ENCODE measurements around the gene TOR1AIP1. TPM values are rescaled to one million over a fixed set of nuclear protein-coding genes. Genes with fewer than 3 reads are reported as not detected.

The TOR1AIP1 gene
- total and polyA plus RNA-seq, 4 donors, result 37.2 to 76.8 (median 62.5) TPM

GRCh38 chr1:179860652-179861051 is 21.4 kb upstream of the TOR1AIP1 start:
- H3K9me3 ChIP-seq (ENCODE audit: control insufficient read depth, insufficient read depth, low read length), result no peaks in the 10 kb centered on the region
- H3K4me1 ChIP-seq (ENCODE audit: control insufficient read depth, insufficient read depth, low read length), result no peaks in the 10 kb centered on the region
- H3K27ac ChIP-seq (ENCODE audit: low read depth, low read length), result no peak overlapping the region
- peaks cover 12% of the 10 kb centered on the region for H3K36me3 ChIP-seq (ENCODE audit: control insufficient read depth, insufficient read depth, low read length)
- no peak overlapping the region for H3K4me3 ChIP-seq (ENCODE audit: low read depth, low read length)
- WGBS (ENCODE audit: insufficient coverage), result 55% methylated on average over 2 of the region's 3 CpGs
- H3K27me3 ChIP-seq (ENCODE audit: control insufficient read depth, insufficient read depth, low read length), result no peaks in the 10 kb centered on the region
- DNase-seq (ENCODE audit: low read depth in 4 of 6, low spot score in 6 of 6), result peak in 1 of 6 donors; percentile 59

DNA sequence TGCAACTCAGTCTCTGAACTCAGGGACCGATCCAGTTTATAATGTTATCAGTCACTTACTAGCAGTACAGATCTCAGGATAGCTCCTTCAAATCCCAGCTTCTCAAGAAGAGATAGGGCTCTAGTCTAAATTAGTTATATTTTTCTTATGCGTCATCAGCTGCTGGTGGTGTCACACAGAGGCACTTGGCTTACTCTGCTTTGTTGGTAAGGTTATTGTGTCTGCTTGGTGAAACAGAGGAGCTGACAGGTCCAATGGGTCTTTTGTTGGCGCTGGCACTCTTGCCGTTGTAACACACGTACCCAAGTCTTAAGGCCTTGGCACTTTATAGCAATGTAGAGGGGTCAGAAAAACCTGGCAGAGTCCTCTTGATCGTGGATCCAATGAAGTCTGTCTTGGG is 16.7 kb upstream of the TOR1AIP1 start:
- no peak overlapping the region for H3K27ac ChIP-seq (ENCODE audit: low read depth, low read length)
- H3K9me3 ChIP-seq (ENCODE audit: control insufficient read depth, insufficient read depth, low read length), result no peaks in the 10 kb centered on the region
- 86% methylated on average over 5 of the region's 6 CpGs for WGBS (ENCODE audit: insufficient coverage)
- no peak overlapping the region for H3K4me3 ChIP-seq (ENCODE audit: low read depth, low read length)
- peaks cover 14% of the 10 kb centered on the region for H3K36me3 ChIP-seq (ENCODE audit: control insufficient read depth, insufficient read depth, low read length)
- H3K4me1 ChIP-seq (ENCODE audit: control insufficient read depth, insufficient read depth, low read length), result no peaks in the 10 kb centered on the region
- DNase-seq (ENCODE audit: low read depth in 4 of 6, low spot score in 6 of 6), result no peak
- no peaks in the 10 kb centered on the region for H3K27me3 ChIP-seq (ENCODE audit: control insufficient read depth, insufficient read depth, low read length)

DNA sequence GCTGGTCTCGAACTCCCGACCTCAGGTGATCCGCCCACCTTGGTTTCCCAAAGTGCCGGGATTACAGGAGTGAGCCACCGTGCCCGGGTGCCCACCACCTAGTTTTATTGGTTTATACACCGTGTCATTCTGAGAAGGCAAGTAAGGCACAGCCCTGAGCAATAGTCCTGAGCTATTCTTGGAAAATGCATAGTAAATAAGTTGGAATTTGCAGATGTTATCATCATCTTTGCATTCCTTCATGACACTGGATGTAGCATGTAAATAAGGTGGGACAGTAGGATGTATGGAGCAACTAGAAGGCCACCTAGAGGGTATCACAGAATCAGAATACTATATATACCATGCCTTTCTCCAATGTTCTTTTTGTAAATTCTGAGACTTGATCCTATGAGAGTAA is 15.5 kb upstream of the TOR1AIP1 start:
- Histone ChIP-seq H3K4me1 (ENCODE audit: control insufficient read depth, insufficient read depth, low read length) (no peaks in the 10 kb centered on the region), H3K27me3 (ENCODE audit: control insufficient read depth, insufficient read depth, low read length) (no peaks in the 10 kb centered on the region), H3K4me3 (ENCODE audit: low read depth, low read length) (no peak overlapping the region), H3K27ac (ENCODE audit: low read depth, low read length) (no peak overlapping the region), H3K36me3 (ENCODE audit: control insufficient read depth, insufficient read depth, low read length) (peaks cover 14% of the 10 kb centered on the region), H3K9me3 (ENCODE audit: control insufficient read depth, insufficient read depth, low read length) (no peaks in the 10 kb centered on the region)
- WGBS (ENCODE audit: insufficient coverage), result 94% methylated on average over 7 of the region's 7 CpGs
- no peak for DNase-seq (ENCODE audit: low read depth in 4 of 6, low spot score in 6 of 6)

DNA sequence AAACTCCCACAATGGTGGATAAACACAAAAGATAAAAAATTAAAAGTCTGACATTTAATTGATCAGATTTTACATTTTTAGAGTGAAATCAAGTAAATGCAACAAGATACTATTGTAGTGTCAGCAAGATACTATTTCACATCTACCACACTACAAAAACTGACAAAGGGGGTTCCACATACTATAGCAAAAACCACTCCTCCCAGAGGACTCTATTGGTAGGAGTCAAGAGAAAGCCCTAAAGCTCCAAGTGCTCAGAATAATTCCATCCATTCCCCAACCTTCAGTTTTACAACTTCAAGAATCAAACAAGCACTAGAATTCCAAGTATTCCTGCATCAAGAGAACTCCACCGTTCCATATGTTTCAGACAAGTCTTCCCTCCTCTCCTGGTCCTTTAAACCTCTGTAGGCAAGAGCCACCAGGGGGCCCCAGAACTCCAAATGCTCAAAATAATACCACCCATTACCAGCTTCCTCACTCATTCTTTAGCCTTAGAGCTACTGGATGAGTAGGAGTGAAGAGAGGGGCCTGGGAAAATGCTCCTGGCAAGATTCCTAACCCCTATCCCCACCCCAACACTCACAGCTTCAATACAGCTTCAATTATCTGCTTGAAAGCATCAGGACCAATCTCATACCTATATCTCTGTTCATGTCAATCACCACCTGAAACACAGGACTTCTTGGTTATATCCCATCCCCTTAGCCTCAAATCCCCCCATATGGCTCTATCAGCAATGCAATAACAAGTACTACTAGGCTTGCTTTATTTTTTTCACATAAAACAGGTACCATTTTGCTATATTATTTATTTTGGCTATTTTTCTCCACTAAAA is 14.4 kb upstream of the TOR1AIP1 start:
- peak in 4 of 6 donors; percentile 22 to 66 (median 42) for DNase-seq (ENCODE audit: low read depth in 4 of 6, low spot score in 6 of 6)
- Histone ChIP-seq H3K4me3 (ENCODE audit: low read depth, low read length) (no peak overlapping the region), H3K36me3 (ENCODE audit: control insufficient read depth, insufficient read depth, low read length) (peaks cover 12% of the 10 kb centered on the region), H3K4me1 (ENCODE audit: control insufficient read depth, insufficient read depth, low read length) (no peaks in the 10 kb centered on the region), H3K27me3 (ENCODE audit: control insufficient read depth, insufficient read depth, low read length) (no peaks in the 10 kb centered on the region), H3K9me3 (ENCODE audit: control insufficient read depth, insufficient read depth, low read length) (no peaks in the 10 kb centered on the region), H3K27ac (ENCODE audit: low read depth, low read length) (no peak overlapping the region)
- WGBS (ENCODE audit: insufficient coverage), result 83% methylated on average over 1 of the region's 1 CpG

- no peak overlapping the region for H3K27ac ChIP-seq (ENCODE audit: low read depth, low read length)
- DNase-seq (ENCODE audit: low read depth in 4 of 6, low spot score in 6 of 6), result no peak
- no peak overlapping the region for H3K4me3 ChIP-seq (ENCODE audit: low read depth, low read length)
- H3K27me3 ChIP-seq (ENCODE audit: control insufficient read depth, insufficient read depth, low read length), result no peaks in the 10 kb centered on the region
- no peaks in the 10 kb centered on the region for H3K9me3 ChIP-seq (ENCODE audit: control insufficient read depth, insufficient read depth, low read length)
- no peaks in the 10 kb centered on the region for H3K4me1 ChIP-seq (ENCODE audit: control insufficient read depth, insufficient read depth, low read length)
- H3K36me3 ChIP-seq (ENCODE audit: control insufficient read depth, insufficient read depth, low read length), result peaks cover 9% of the 10 kb centered on the region
- WGBS (ENCODE audit: insufficient coverage), result no CpG with 5 or more reads among the region's 1 CpG
Observed at GRCh38 chr1:179870870-179871269, 11.2 kb upstream of the TOR1AIP1 start.

GRCh38 chr1:179871940-179872339 is 10.1 kb upstream of the TOR1AIP1 start:
- Histone ChIP-seq H3K4me1 (ENCODE audit: control insufficient read depth, insufficient read depth, low read length) (no peaks in the 10 kb centered on the region), H3K27ac (ENCODE audit: low read depth, low read length) (no peak overlapping the region), H3K9me3 (ENCODE audit: control insufficient read depth, insufficient read depth, low read length) (no peaks in the 10 kb centered on the region), H3K36me3 (ENCODE audit: control insufficient read depth, insufficient read depth, low read length) (peaks cover 5% of the 10 kb centered on the region), H3K4me3 (ENCODE audit: low read depth, low read length) (no peak overlapping the region), H3K27me3 (ENCODE audit: control insufficient read depth, insufficient read depth, low read length) (no peaks in the 10 kb centered on the region)
- no peak for DNase-seq (ENCODE audit: low read depth in 4 of 6, low spot score in 6 of 6)
- no CpG with 5 or more reads among the region's 1 CpG for WGBS (ENCODE audit: insufficient coverage)

GRCh38 chr1:179872558-179872957 is 9.5 kb upstream of the TOR1AIP1 start:
- 100% methylated on average over 1 of the region's 5 CpGs for WGBS (ENCODE audit: insufficient coverage)

DNA sequence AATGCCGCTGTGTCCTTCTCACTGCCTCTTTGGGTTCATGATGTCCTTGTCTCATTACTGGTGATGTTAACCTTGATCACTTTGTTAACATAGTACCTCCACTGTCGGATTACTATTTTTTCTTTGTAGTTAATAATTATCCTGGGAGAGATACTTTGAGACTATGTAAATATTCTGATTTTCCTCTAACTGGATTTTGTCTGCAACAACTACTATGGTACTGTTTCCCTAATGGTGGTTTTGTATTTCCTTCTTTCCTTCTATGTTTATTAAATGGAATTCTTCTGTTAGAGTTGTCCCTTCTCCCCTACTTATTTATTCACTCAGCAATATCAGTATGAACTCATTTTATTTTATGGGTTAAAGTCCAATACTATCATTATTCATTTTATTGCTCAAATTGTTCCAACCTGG is 8.6 kb upstream of the TOR1AIP1 start:
- H3K27ac ChIP-seq (ENCODE audit: low read depth, low read length), result no peak overlapping the region
- no peak overlapping the region for H3K4me3 ChIP-seq (ENCODE audit: low read depth, low read length)
- WGBS (ENCODE audit: insufficient coverage), result no CpG with 5 or more reads among the region's 2 CpGs
- peaks cover 4% of the 10 kb centered on the region for H3K4me1 ChIP-seq (ENCODE audit: control insufficient read depth, insufficient read depth, low read length)
- no peaks in the 10 kb centered on the region for H3K9me3 ChIP-seq (ENCODE audit: control insufficient read depth, insufficient read depth, low read length)
- no peak for DNase-seq (ENCODE audit: low read depth in 4 of 6, low spot score in 6 of 6)
- peaks cover 5% of the 10 kb centered on the region for H3K36me3 ChIP-seq (ENCODE audit: control insufficient read depth, insufficient read depth, low read length)
- no peaks in the 10 kb centered on the region for H3K27me3 ChIP-seq (ENCODE audit: control insufficient read depth, insufficient read depth, low read length)

More at GRCh38 chr1:179872558-179872957, 9.5 kb upstream of the TOR1AIP1 start:
- no peak for DNase-seq (ENCODE audit: low read depth in 4 of 6, low spot score in 6 of 6)
- peaks cover 4% of the 10 kb centered on the region for H3K4me1 ChIP-seq (ENCODE audit: control insufficient read depth, insufficient read depth, low read length)
- H3K36me3 ChIP-seq (ENCODE audit: control insufficient read depth, insufficient read depth, low read length), result peaks cover 5% of the 10 kb centered on the region
- H3K9me3 ChIP-seq (ENCODE audit: control insufficient read depth, insufficient read depth, low read length), result no peaks in the 10 kb centered on the region
- no peak overlapping the region for H3K4me3 ChIP-seq (ENCODE audit: low read depth, low read length)
- no peaks in the 10 kb centered on the region for H3K27me3 ChIP-seq (ENCODE audit: control insufficient read depth, insufficient read depth, low read length)
- H3K27ac ChIP-seq (ENCODE audit: low read depth, low read length), result no peak overlapping the region

- peaks cover 4% of the 10 kb centered on the region for H3K4me1 ChIP-seq (ENCODE audit: control insufficient read depth, insufficient read depth, low read length)
- H3K27me3 ChIP-seq (ENCODE audit: control insufficient read depth, insufficient read depth, low read length), result no peaks in the 10 kb centered on the region
- H3K9me3 ChIP-seq (ENCODE audit: control insufficient read depth, insufficient read depth, low read length), result no peaks in the 10 kb centered on the region
- no CpG with 5 or more reads among the region's 4 CpGs for whole genome bisulfite sequencing (ENCODE audit: insufficient coverage)
- DNase-seq (ENCODE audit: low read depth in 4 of 6, low spot score in 6 of 6), result no peak
- H3K4me3 ChIP-seq (ENCODE audit: low read depth, low read length), result no peak overlapping the region
- H3K36me3 ChIP-seq (ENCODE audit: control insufficient read depth, insufficient read depth, low read length), result peaks cover 5% of the 10 kb centered on the region
- no peak overlapping the region for H3K27ac ChIP-seq (ENCODE audit: low read depth, low read length)
Observed at GRCh38 chr1:179875596-179876299, 6.3 kb upstream of the TOR1AIP1 start.
